Choroid plexus epithelial cell (primary cell): ENCODE results near the gene AHCTF1.

Source experiments
- DNase-seq: peaks from one replicate; pipeline ENCODE4 v3.0.0-alpha.2; 2010; ENCODE audit warnings: low read depth
- H3K4me3 ChIP-seq: 2 replicates; pipeline ENCODE4 v1.5.1; 2011; ENCODE audit warnings: low read depth, mild to moderate bottlenecking, control low read depth, low read length, moderate library complexity
- CTCF ChIP-seq: conservative IDR thresholded peaks from 2 replicates; pipeline ENCODE4 v1.5.1; 2011; ENCODE audit warnings: low read depth, mild to moderate bottlenecking, control low read depth, inconsistent platforms, low read length, moderate library complexity

Gene AHCTF1

DNA sequence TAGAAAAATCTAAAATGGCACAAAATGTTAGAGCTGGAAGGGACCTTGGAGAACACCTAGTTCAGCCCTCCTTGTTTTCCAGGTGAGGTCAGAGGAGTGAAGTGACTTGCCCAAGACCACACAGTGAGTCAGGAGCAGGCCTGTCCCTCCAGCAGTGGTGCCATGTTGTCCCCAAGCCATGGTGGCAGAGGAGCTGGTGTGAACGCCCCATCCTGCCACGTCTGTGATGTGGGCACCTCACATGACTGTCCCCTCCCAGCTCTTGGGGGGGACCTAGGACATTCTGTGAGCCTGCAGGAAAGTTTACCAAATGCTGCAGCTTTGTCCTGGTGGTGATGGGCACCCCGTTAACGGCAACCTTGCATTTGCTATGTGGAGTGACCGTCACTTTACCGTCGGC lies 141.4 kb downstream of the AHCTF1 start:
- no peak for TF ChIP-seq CTCF
- DNase-seq = no peak
- H3K4me3 ChIP-seq = no peak overlapping the region

GRCh38 chr1:246789454-246790339 lies 142.1 kb downstream of the AHCTF1 start:
- DNase-seq = no peak
- no peak overlapping the region for H3K4me3 ChIP-seq
- no peak for TF ChIP-seq CTCF
